Measurements from ENCODE around the gene CCK.

DNA sequence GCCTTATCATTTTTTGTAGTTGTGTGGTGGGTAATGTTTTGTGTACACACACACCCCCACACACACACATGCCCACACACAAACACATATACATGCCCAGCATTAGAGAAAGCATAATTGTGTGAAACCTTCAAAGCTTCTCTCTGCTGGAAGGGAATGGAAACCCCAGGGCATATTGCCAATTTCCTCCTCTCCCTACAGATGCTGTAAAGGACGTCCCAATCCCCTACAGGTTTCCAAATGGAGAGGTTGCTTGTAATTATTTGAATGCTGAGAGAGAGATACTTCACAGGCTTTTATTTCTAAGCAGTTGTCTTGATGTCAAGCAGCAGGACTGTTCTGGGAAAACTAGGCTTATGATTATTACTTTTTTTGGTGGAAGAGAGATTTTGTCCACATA is 23.0 kb upstream of the CCK start:
- no peak for TF ChIP-seq POLR2A (IDR thresholded peaks at IDR 0.05)
- TF ChIP-seq, protein P1, sequence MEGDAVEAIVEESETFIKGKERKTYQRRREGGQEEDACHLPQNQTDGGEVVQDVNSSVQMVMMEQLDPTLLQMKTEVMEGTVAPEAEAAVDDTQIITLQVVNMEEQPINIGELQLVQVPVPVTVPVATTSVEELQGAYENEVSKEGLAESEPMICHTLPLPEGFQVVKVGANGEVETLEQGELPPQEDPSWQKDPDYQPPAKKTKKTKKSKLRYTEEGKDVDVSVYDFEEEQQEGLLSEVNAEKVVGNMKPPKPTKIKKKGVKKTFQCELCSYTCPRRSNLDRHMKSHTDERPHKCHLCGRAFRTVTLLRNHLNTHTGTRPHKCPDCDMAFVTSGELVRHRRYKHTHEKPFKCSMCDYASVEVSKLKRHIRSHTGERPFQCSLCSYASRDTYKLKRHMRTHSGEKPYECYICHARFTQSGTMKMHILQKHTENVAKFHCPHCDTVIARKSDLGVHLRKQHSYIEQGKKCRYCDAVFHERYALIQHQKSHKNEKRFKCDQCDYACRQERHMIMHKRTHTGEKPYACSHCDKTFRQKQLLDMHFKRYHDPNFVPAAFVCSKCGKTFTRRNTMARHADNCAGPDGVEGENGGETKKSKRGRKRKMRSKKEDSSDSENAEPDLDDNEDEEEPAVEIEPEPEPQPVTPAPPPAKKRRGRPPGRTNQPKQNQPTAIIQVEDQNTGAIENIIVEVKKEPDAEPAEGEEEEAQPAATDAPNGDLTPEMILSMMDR (IDR thresholded peaks at IDR 0.05) = no peak

Data from testis (tissue), 2 donors.